LNCAP (cell line): ENCODE measurements around the gene BANP.

Source experiments
- CTCF ChIP-seq: fragments of 450-650 bp; IDR thresholded peaks from 2 replicates; pipeline ENCODE4 v1.5.1; 2017; ENCODE audit warnings: mild to moderate bottlenecking

The BANP gene

GRCh38 chr16:88056212-88056611 is 105.0 kb downstream of the BANP start:
- TF ChIP-seq CTCF, result no peak

GRCh38 chr16:88057656-88058055 is 106.4 kb downstream of the BANP start:
- TF ChIP-seq CTCF, result no peak

GRCh38 chr16:88058136-88058535 is 106.9 kb downstream of the BANP start:
- no peak for TF ChIP-seq CTCF

GRCh38 chr16:88058817-88059216 is 107.6 kb downstream of the BANP start:
- TF ChIP-seq CTCF, result no peak

- TF ChIP-seq CTCF, result no peak
These were observed 108.6 kb downstream of the BANP start for GRCh38 chr16:88059701-88060386.

DNA sequence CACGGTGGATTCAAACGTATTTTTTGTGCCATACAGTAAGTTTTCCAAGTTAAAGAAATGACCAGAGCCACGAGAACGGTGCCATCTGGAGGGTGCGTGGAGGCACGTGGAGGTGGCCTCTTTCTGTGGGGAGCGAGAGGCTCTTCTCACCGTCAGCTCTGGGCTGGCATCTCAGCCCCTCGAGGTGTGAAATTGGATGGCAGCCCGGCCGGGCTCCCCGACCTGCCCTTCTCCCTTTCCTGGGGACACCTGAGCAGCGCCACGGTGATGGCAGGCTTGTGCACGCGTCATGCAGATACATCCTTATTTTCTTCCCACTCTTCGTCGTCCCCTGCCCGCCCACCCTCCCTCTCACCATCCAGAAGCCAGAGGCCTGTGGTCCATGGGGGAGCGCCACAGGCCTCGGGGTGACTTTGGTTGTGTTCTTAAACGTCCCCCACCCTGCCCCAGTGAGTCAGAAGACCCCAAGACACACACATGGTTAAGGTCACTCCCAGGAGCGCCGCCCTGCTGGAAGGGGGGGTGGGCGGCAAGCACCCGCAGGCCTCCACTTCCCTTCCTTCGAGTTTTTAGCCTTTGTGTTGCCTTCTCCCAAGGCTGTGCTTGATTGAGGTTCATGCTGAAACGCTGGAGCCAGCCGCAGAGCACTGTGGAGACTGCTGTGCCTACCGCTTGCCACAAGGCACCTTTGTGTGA is 109.4 kb downstream of the BANP start:
- peak; percentile 41; the same call in 1 of the 2 replicates for TF ChIP-seq CTCF

GRCh38 chr16:88061346-88062110 is 110.3 kb downstream of the BANP start:
- TF ChIP-seq CTCF, result no peak
